ENCODE results near the gene RAB10.
"Not testable (repeated sequence)": the region's sequence is repeated elsewhere in the genome, so short reads cannot be mapped to it uniquely, and the experiment has no call there.

The RAB10 gene

DNA sequence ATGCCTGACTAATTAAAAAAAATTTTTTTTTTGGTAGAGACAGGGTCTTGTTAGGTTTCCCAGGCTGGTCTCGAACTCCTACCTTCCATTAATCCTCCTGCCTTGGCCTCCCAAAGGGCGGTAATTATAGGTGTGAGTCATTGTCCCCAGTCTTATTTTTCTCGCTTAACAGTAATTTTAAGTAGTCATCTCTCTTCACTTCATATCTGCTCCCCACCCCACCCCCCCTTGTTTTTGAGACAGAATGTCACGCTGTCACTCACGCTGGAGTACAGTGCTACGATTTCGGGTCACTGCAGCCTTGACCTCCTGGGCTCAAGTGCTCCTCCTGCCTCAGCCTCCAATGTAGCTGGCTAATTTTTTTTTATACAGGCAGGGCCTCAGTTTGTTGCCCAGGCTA is 27.7 kb downstream of the RAB10 start:
- DNase-seq, result no peak

GRCh38 chr2:26064846-26065245 is 31.0 kb downstream of the RAB10 start:
- no peak for DNase-seq

- no peak for DNase-seq
Observed at GRCh38 chr2:26067186-26067974, 33.5 kb downstream of the RAB10 start.

DNA sequence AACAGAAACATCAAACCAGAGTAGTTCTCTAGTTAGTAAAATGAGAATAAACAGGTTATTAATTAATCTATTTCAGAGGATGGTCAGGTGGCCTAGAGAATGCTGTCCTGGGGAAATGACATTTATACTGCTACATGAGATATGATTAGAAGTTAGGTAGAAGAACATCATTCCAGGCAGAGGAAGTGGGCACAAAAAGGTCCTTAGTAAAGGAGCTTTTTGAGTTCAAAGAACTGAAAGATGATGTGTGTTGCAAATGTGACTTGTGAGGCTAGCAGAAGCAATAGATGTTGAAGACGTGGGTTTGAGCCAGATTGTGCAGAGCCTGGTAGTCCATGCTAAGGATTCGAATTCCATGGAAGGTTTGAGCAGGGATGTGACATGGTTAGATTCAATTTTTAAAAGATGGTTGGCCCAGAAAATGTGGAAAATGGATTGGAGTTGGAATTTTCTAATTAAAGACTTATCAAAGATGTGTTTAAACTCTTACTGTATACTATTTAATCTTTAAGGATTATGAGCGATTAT is 34.2 kb downstream of the RAB10 start:
- no peak for DNase-seq

GRCh38 chr2:26068602-26069298 is 34.9 kb downstream of the RAB10 start:
- peak; percentile 65 for DNase-seq

DNA sequence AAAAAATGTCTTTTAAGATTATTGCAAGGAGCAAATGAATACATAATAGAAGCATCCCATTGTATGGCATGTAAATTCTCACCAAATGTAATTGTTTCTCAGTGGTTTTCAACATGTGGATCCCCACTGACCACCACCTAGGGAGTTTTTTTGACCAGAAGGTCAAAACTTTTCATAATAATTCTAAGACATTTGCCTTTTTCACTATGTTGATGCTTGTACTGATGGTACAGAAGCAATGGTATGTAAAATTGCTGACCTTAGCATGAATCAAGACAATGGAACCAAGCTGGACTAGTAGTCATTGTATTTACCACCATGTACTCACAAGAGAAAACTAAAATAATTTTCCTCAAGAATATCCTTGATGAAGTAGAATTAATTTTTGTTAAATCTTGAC is 36.8 kb downstream of the RAB10 start:
- DNase-seq, result no peak

DNA sequence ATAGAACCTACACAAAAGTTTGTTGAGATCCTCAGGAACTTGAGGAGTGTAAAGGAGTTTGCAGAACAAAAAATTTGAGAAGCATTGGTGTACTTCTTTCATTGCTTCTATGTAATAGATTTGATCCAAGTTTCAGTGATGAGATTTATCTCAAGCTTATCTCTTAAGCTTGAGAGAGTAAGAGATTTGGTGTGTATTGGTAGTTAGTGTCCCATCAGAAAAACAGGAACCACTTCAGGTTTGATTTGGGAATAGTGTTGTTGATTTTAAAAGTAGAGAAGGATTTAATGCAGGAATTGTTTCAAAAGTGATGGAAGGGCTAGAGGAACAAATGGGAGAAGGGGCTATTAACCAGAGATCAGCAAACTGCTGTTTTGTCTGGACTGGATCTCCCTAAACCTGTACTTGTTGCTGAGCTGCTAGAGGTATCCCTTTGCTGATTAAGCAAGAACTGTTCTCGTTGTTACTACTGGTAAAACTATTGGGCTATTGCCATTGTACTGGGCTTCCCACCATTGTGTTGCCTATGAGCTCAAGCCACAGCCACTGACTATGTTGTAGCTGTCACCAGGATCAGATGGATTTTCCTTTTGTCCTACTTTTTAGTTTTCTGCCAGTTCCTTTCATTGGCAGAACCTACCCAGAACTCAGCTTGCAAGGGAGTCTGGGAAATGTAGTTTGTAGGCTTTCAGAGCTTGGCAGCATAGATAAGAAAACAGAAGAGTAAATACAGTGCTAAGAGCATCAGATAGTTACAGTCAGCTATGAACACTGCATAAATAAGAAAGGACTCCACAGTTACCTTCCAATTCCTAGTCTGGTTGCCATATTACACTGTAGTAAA is 39.3 kb downstream of the RAB10 start:
- DNase-seq, result no peak

- DNase-seq, result no peak
Observed at GRCh38 chr2:26073830-26074229, 39.9 kb downstream of the RAB10 start.

- no peak for DNase-seq
Observed at GRCh38 chr2:26074676-26075075, 40.8 kb downstream of the RAB10 start.

DNA sequence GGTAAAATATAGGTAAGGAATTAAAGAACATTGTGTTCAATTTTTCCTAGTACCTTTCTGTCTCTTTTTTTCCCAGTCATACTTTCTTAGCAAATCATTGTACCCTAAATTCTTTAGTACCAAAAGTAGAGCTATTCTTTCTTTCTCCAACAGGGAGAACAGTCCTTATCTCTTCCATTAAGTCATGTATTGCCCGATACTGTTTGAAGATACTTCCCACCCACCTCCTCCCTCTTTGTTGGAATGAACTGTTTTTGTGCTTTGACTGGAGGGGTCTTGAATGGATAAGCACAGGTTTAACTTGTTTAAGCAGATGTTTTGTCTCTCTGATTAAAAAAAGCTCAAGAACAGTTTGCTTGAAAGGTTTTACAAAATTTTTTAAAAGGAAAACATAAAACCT is 41.3 kb downstream of the RAB10 start:
- DNase-seq, result no peak

- DNase-seq, result no peak
Observed at GRCh38 chr2:26076001-26076587, 42.2 kb downstream of the RAB10 start.

DNA sequence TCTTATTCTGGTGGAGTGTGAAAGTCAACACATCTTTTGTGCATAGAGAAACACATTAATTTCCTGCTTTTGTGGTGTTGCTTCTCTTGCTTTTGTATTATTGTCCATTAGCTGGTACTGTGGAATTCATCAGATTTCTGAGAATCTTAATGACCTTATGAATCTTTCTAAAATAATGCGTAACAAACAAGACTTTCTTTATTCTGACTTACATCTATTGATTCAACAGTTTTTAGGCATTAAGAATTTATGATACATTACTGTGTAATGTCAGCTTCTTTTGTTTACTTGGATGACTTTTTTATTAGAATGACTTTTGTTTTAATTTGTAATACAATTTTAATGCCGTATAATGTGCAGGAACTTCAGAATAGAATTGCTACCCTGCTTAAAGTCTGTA is 43.4 kb downstream of the RAB10 start:
- DNase-seq, result no peak

- DNase-seq, result no peak
Observed at GRCh38 chr2:26078939-26079338, 45.1 kb downstream of the RAB10 start.

DNA sequence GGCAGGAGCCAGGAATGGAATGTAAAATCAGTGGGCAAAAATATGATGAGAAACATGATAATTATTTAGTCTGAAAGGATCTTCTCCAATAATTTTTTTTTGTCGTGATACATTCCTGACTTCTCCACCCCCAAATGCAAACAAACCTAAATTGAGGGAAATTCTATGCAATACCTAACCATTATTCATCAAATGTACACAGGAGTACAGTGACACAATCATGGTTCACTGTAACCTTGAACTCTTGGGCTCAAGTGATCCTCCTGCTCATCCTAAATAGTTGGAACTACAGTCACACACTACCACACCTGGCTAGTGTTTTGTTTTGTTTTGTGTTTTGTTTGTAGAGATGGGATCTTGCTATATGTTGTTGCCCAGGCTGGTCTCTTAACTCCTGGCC is 46.5 kb downstream of the RAB10 start:
- no peak for DNase-seq

DNA sequence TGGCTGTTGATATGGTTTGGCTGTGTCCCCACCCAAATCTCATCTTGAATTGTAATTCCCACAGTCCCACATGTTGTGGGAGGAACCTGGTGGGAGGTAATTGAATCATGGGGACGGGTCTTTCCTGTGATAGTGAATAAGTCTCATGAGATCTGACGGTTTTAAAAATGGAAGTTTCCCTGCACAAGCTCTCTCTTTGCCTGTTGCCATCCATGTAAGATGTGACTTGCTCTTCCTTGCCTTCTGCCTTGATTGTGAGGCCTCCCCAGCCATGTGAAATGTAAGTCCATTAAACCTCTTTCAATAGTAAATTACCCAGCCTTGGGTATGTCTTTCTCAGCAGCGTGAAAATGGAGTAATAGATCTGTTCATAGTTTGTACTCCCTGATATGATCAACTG is 47.0 kb downstream of the RAB10 start:
- DNase-seq, result not testable (repeated sequence)

DNA sequence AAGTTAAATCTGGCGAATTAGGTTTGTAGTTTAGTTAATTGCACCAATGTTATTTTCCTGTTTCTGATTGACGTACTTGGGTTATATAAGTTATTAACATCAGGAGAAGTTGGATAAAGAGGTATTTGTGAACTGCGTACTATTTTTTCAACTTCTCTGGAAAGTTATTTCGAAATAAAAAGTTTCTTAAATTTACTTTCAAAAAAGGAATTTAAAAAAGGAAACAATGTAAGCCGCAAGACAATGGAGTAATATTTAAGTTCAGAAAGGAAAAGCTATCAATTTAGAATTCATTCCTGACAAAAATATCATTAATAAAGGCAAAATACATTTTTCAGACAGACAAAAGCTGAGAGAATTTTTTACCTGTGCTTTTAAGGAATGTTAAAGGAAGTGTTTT is 47.7 kb downstream of the RAB10 start:
- no peak for DNase-seq

GRCh38 chr2:26086155-26086637 is 52.3 kb downstream of the RAB10 start:
- peak; percentile 28 for DNase-seq

DNA sequence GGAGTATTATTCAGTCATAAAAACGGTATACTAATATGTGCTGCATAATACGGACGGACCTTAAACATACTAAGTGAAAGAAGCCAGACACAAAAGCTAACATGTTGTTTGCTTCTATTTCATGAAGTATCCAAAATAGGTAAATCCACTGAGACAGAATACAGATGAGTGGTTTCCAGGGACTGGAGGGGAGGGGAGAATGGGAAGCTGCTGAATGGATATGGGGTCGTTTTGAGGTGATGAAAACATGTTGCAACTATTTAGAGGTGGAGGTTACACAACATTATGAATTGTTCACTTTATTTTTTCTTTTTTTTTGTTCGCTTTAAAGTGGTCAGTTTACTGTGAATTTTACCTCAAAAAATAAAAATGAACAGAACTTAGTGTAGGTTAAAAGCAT is 52.9 kb downstream of the RAB10 start:
- no peak for DNase-seq

- DNase-seq, result peak; percentile 49
Observed at GRCh38 chr2:26088038-26088643, 54.3 kb downstream of the RAB10 start.

- not testable (repeated sequence) for DNase-seq
Observed at GRCh38 chr2:26088931-26089330, 55.0 kb downstream of the RAB10 start.

DNA sequence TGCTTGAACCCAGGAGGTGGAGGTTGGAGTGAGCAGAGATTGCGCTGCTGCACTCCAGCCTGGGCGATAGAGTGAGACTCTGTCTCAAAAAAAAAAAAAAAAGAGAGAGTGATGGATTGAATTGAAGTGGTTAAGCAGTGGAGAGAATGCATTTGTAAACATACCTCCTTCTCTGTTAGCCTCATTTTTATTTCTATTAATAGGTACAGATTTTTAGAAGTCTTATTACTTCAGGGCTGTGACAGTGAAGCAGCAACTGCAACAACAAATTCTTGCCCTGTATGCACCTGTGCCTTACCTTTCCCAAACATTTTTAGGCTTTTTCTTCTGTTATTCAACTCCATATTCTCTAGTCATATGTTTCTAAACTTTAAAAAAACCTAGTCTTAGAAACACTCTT is 55.5 kb downstream of the RAB10 start:
- no peak for DNase-seq

- no peak for DNase-seq
Observed at GRCh38 chr2:26095758-26096157, 61.9 kb downstream of the RAB10 start.
